ENCODE results near the gene LRRC8E. TPM values are rescaled to one million over a fixed set of nuclear protein-coding genes. Genes with fewer than 3 reads are reported as not detected.

Gene LRRC8E
- not detected for total RNA-seq

DNA sequence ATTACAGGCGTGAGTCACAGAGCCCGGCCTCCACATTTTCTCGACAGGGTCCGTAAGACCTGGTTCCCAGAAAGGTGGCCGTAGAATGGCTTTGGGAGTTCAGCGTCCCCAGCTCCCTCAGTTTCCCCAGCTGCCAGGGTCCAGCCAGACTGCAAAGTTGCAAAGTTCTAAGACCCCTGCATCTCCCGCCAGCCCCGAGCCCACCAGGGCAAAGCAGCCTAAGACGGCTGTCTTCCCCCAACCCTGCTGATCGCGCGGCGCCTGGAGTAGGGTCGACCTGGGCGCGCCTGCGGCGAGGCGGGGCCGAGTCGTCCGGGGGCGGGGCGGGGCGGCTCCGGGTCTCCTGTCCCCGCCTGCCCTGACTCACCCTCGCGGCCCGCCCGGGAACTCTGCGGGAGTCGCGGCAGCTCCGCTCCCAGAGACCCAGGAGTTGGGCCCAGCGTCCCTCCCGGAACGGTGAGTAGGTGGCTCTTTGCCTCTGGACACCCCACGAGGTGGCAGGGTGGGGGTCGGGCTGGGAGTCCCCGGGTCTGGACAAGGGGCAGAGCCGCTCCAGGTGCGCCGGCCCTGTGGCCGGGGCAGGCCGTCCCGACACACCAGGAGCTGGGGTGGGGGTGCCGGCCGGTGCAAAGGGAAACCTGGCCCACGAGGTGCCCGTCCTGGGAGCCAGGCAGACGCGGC lies at the start of gene LRRC8E:
TSS of gene LRRC8E (plus strand) at position 366 of the 681 bp plus-strand sequence. CDS start 7,094 bp downstream, outside the sequence.
- Mint-ChIP-seq H3K4me1 (ENCODE audit: low read depth in 2 of 2) (peaks cover 0 to 2% of the 10 kb centered on the region in 2 donors), H3K4me3 (no peak within 1 kb of the TSS), H3K27ac (no peak within 1 kb of the TSS), H3K27me3 (peaks cover 2 to 7% of the 10 kb centered on the region in 2 donors), H3K36me3 (no peaks in the 10 kb centered on the region), H3K9me3 (no peaks in the 10 kb centered on the region)
- DNase-seq (ENCODE audit: low spot score) (no peak), ATAC-seq (peak in 1 of 2 donors; percentile 82)

DNA sequence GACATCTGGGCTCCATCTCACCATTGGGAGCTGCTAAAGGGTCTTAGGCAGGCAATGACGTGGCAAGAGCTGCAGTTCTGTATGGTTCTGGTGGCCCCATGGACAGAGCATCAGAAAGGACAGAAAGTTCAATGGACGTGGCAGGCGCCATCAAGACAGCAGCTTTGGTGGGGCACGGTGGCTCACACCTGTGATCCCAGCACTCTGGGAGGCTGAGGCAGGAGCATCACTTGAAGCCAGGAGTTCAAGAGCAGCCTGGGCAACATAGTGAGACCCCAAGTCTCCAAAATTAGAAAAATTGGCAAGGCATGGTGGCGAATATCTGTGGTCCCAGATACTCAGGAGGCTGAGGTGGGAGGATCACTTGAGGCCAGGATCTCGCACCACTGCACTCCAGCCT lies 48.8 kb upstream of the LRRC8E start:
- no peaks in the 10 kb centered on the region for H3K36me3 Mint-ChIP-seq
- H3K27me3 Mint-ChIP-seq: no peaks in the 10 kb centered on the region
- no peak overlapping the region for H3K4me3 Mint-ChIP-seq
- no peaks in the 10 kb centered on the region for H3K9me3 Mint-ChIP-seq
- H3K4me1 Mint-ChIP-seq (ENCODE audit: low read depth in 2 of 2): peaks cover 0 to 3% of the 10 kb centered on the region in 2 donors
- no peak overlapping the region for H3K27ac Mint-ChIP-seq
- ATAC-seq: no peak
- DNase-seq (ENCODE audit: low spot score): no peak

DNA sequence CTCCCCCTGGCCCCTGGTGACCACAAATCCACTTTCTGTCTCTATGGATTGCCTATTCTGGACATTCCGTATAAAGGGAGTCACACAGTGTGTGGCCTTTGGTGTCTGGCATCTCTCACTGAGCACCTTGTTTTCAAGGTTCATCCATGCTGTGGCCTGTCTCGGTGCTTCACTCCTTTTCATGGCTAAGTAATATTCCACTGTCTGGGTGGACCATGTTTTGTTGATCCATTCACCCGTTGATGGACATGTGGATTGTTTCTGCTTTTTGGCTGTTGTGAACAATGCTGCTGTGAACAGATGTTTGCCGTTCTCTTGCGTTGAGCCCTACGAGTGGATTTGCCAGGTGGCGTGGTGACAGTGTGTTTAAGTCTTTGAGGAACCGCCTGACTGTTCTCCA lies 47.7 kb upstream of the LRRC8E start:
- Mint-ChIP-seq H3K27me3 (no peaks in the 10 kb centered on the region), H3K4me1 (ENCODE audit: low read depth in 2 of 2) (peaks cover 0 to 3% of the 10 kb centered on the region in 2 donors), H3K4me3 (no peak overlapping the region), H3K27ac (no peak overlapping the region), H3K36me3 (no peaks in the 10 kb centered on the region), H3K9me3 (no peaks in the 10 kb centered on the region)
- no peak for ATAC-seq
- no peak for DNase-seq (ENCODE audit: low spot score)

DNA sequence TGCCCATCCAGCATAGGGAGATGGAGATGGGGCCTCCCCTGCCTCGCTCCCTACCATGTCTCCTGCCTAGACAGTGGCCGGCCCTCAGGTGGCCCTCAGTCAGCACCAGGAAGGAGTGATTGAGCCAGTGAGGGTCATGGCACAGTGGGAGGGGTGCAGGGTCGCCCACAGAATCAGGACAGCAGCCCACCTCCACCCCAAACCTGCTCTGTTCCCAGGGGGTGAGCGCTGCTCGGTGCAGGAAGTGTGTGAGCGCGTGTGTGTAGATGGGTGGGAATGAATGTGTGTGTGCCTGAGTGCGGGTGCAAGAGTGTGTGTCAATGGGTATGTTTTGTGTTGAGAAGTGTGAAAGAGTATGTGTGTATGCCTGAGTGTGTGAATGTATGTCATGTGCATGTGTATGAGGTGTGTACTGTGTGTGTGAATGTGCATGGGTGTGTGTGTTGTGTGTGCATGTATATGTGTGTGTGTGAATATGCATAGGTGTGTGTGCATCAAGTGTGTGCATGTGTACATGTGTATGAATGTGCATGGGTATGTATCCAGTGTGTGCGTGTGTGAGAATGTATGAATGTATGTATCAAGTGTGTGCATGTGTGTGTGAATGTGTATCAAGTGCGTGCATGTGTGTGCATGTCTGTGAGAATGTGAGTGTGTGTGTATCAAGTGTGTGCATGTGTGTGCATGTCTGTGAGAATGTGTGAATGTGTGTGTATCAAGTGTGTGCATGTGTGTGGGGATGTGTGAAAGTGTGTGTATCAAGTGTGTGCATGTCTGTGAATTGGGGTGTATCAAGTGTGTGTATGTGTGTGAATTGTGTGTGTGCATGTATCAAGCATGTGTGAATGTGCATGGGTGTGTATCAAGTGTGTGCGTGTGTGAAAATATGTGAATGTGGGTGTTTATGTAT lies 46.3 kb upstream of the LRRC8E start:
- Mint-ChIP-seq H3K9me3 (no peaks in the 10 kb centered on the region), H3K36me3 (no peaks in the 10 kb centered on the region), H3K27ac (no peak overlapping the region), H3K4me3 (no peak overlapping the region), H3K27me3 (no peaks in the 10 kb centered on the region), H3K4me1 (ENCODE audit: low read depth in 2 of 2) (peaks cover 0 to 3% of the 10 kb centered on the region in 2 donors)
- no peak for ATAC-seq
- DNase-seq (ENCODE audit: low spot score): no peak

DNA sequence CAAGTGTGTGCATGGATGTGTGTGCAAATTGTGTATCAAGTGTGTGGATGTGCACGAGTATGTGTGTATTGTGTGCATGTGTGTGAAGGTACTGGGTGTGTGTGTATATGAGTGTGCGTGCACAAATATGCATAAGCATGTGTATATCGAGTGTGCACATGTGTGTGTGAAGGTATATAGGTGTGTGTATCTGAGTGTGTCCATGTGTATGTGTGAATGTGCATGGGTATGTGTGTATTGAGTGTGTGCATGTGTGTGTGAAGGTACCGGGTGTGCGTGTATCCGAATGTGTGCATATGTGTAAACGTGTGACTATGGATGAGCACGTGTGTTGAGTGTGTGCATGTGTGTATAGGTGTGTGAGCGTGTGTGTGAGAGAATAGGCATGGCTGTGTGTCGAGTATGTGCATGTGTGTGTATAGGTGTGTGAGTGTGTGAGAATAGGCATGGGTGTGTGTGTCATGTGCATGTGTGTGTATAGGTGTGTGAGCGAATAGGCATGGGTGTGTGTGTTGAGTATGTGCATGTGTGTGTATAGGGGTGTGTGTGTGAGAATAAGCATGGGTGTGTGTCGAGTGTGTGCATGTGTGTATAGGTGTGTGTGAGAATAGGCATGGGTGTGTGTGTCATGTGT lies 45.5 kb upstream of the LRRC8E start:
- Mint-ChIP-seq H3K4me3 (no peak overlapping the region), H3K9me3 (no peaks in the 10 kb centered on the region), H3K27me3 (no peaks in the 10 kb centered on the region), H3K27ac (no peak overlapping the region), H3K4me1 (ENCODE audit: low read depth in 2 of 2) (peaks cover 0 to 3% of the 10 kb centered on the region in 2 donors), H3K36me3 (no peaks in the 10 kb centered on the region)
- DNase-seq (ENCODE audit: low spot score) (no peak), ATAC-seq (no peak)

DNA sequence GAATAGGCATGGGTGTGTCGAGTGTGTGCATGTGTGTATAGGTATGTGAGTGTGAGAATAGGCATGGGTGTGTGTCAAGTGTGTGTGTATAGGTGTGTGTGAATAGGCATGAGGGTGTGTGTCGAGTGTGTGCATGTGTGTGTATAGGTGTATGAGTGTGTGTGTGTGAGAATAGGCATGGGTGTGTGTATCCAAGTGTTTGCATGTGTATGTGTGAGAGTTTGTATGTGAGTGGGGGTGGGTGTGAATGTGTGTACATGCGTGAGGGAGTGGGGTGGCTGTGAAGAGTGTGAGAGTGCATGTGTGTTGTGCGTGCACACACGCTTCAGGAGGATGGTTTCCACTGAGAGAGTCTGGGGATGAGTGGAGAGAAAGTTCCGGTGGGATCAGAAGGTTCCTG lies 44.8 kb upstream of the LRRC8E start:
- DNase-seq (ENCODE audit: low spot score): no peak
- no peaks in the 10 kb centered on the region for H3K9me3 Mint-ChIP-seq

DNA sequence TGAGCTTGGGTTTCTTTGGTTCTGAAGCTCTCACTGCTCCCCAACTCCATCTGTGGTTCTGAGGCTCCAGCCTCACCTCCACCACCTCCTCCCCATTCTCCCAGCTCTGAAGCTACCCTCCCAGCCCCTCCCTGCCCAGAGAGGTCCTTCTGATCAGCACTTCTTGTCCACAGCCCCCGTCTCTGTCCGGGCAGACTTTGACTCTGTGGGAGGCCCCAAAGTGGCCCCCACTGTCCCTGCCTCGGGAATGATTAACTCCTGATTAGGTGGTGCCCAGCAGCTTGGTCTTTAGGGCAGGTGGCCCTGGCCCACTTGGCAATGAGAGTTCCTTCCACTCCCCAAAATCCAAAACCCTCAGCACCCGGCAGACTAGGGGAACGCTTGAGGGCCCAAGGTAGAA lies 43.9 kb upstream of the LRRC8E start:
- Mint-ChIP-seq H3K4me1 (ENCODE audit: low read depth in 2 of 2) (no peaks in the 10 kb centered on the region), H3K9me3 (no peaks in the 10 kb centered on the region), H3K36me3 (no peaks in the 10 kb centered on the region), H3K27ac (no peak overlapping the region), H3K27me3 (no peaks in the 10 kb centered on the region), H3K4me3 (no peak overlapping the region)
- DNase-seq (ENCODE audit: low spot score) (no peak), ATAC-seq (no peak)

More for the DNA sequence above, 44.8 kb upstream of the LRRC8E start:
- peaks cover 0 to under 1% of the 10 kb centered on the region in 2 donors for H3K4me1 Mint-ChIP-seq (ENCODE audit: low read depth in 2 of 2)
- no peak overlapping the region for H3K27ac Mint-ChIP-seq
- H3K36me3 Mint-ChIP-seq: no peaks in the 10 kb centered on the region
- H3K27me3 Mint-ChIP-seq: no peaks in the 10 kb centered on the region
- ATAC-seq: no peak
- H3K4me3 Mint-ChIP-seq: no peak overlapping the region

DNA sequence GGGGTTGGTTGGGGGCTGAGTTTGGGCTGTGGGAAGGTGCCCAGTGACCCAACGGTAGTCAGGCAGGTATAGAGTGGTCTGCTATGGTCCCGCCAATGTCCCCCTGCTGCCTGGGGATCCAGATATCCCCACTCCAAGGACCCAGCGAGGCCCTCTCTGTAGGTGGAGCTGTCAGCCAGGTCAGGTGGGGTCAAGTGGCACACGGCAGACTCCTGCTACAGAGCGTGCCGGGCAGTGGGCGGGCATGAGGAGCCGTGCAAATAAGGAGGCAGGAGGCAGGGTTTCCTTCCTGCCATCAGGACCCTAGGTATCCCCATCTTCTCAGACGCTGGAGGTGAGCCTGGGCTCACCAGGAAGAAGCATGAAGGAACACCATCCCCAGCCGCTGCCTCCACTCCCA lies 43.4 kb upstream of the LRRC8E start:
- DNase-seq (ENCODE audit: low spot score) (no peak), ATAC-seq (no peak)
- Mint-ChIP-seq H3K27ac (no peak overlapping the region), H3K27me3 (no peaks in the 10 kb centered on the region), H3K4me1 (ENCODE audit: low read depth in 2 of 2) (no peaks in the 10 kb centered on the region), H3K36me3 (no peaks in the 10 kb centered on the region), H3K4me3 (no peak overlapping the region), H3K9me3 (no peaks in the 10 kb centered on the region)

DNA sequence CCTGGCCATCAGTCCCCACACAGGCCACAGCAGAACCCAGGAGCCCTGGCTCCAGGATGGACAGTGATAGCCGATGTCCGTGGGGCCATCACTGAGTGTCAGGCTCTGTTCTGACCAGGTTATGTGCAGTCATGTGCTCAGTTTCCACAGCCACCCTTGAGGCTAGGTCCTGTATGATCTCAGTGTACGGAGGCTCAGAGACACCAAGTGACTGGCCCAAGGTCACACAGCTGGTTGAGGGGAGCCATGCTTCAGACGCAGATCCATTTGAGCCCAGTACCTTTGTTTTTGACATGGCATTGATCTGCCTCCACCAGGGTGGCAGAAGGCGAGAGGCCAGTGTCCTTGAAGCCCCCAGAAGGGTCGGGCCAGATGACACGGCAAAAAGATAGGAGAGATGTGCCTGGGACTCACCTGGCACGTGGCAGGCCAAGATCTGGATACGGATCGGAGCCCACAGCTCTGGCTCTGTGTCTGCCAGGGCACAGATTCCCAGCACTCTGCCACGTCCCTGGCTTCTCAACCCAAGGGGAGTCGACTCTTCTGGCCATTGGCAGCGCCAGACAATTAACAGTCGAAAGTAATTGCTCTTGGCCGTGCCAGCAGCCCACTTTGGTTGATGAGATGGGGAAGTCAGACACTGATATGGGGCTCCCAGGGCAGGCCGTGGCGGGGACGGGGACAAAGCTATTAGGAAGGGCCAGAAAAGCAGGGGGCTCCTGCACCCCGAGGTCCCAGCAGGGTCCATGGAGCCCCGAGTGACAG lies 42.7 kb upstream of the LRRC8E start:
- Mint-ChIP-seq H3K4me1 (ENCODE audit: low read depth in 2 of 2) (no peaks in the 10 kb centered on the region), H3K4me3 (no peak overlapping the region), H3K27me3 (no peaks in the 10 kb centered on the region), H3K36me3 (no peaks in the 10 kb centered on the region), H3K27ac (no peak overlapping the region), H3K9me3 (no peaks in the 10 kb centered on the region)
- DNase-seq (ENCODE audit: low spot score) (no peak), ATAC-seq (no peak)

DNA sequence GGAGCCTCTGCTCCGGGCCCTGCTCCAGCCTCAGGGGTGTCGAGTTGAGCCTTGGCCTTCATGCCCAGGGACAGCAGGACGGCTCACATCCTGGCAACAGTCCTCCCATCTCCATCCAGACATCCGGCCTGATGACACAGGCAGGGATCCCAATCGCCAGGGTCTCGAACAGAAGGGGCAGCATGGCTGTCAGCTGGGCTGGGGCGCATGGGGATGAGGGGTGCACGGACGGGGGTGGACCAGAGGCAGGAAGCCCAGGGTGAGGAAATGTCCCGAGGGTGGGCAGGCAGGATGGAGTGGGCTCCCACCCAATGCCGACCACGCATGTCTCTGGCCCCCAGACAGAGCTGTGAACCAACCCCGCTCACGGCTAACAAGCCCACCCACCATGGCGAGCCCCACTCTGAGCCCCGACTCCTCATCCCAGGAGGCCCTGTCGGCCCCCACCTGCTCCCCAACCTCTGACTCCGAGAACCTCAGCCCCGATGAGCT lies 42.1 kb upstream of the LRRC8E start:
- H3K4me1 Mint-ChIP-seq (ENCODE audit: low read depth in 2 of 2): no peaks in the 10 kb centered on the region
- no peaks in the 10 kb centered on the region for H3K36me3 Mint-ChIP-seq
- H3K27me3 Mint-ChIP-seq: no peaks in the 10 kb centered on the region
- no peak for ATAC-seq
- no peak overlapping the region for H3K27ac Mint-ChIP-seq
- no peak for DNase-seq (ENCODE audit: low spot score)
- H3K9me3 Mint-ChIP-seq: no peaks in the 10 kb centered on the region
- H3K4me3 Mint-ChIP-seq: no peak overlapping the region

DNA sequence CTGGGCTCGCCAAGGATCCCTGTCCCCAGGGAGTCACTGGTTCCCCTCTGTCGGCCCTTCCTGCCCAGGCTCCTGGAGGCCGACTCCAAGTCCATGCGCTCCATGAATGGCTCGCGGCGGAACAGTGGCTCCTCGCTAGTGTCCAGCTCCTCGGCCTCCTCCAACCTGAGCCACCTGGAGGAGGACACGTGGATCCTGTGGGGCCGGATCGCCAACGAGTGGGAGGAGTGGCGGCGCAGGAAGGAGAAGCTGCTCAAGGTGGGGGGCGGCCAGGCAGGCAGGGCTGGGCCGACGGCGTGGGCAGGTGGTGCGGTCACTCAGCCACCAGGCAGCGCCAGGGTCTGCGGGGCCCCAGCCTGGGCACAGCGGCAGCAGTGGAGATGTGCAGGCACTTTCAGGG lies 40.6 kb upstream of the LRRC8E start:
- H3K27me3 Mint-ChIP-seq: no peaks in the 10 kb centered on the region
- DNase-seq (ENCODE audit: low spot score) (no peak), ATAC-seq (no peak)
- H3K36me3 Mint-ChIP-seq: no peaks in the 10 kb centered on the region
- H3K4me1 Mint-ChIP-seq (ENCODE audit: low read depth in 2 of 2): no peaks in the 10 kb centered on the region
- no peak overlapping the region for H3K4me3 Mint-ChIP-seq
- H3K9me3 Mint-ChIP-seq: no peaks in the 10 kb centered on the region
- H3K27ac Mint-ChIP-seq: no peak overlapping the region

DNA sequence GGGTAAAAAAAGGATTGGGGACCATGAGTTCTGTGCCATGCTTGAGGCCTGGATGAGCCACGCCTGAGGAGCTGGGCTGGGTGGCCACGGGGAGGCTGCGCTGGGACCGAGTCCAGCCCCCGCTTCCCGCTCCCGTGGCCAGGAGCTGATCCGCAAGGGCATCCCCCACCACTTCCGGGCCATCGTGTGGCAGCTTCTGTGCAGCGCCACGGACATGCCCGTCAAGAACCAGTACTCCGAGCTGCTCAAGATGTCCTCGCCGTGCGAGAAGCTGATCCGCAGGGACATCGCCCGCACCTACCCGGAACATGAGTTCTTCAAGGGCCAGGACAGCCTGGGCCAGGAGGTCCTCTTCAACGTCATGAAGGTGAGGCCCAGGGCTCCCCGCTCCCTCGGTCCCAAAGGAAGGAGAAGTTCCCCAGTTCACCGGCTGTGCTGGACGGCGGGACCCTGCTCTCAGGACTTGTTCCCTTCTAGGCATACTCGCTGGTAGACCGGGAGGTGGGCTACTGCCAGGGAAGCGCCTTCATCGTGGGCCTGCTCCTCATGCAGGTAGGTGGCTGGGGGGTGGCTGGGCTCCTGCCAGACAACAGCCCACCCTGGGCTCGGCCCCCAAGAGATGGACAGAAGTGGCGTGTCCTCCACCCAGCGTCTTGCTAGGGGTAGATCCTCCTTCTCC lies 39.4 kb upstream of the LRRC8E start:
- ATAC-seq: no peak
- Mint-ChIP-seq H3K4me1 (ENCODE audit: low read depth in 2 of 2) (peaks cover 0 to 3% of the 10 kb centered on the region in 2 donors), H3K4me3 (no peak overlapping the region)

DNA sequence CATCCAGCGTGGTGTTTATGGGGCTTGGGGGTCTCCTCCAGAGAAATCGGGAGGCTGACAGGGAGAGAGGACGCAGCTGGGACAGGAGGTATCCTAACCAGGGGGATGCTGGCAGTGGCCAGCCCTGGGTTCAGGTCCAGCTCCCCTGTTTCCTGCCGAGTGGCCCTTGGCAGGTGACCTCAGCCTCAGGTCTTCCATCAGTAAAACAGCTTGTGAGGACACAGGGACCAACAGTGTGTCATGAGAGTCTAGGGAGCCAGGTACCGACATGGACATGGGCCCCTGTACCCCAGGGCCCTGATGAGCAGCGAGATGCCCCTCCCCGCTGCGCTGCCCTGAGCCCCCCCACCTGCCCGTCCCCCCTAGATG lies 38.7 kb upstream of the LRRC8E start:
- ATAC-seq: no peak
- Mint-ChIP-seq H3K9me3 (no peaks in the 10 kb centered on the region), H3K36me3 (no peaks in the 10 kb centered on the region), H3K27me3 (no peaks in the 10 kb centered on the region), H3K4me1 (ENCODE audit: low read depth in 2 of 2) (peaks cover 0 to 3% of the 10 kb centered on the region in 2 donors), H3K27ac (no peak overlapping the region), H3K4me3 (no peak overlapping the region)
- DNase-seq (ENCODE audit: low spot score): no peak

More for the DNA sequence above, 39.4 kb upstream of the LRRC8E start:
- no peaks in the 10 kb centered on the region for H3K27me3 Mint-ChIP-seq
- no peaks in the 10 kb centered on the region for H3K36me3 Mint-ChIP-seq
- H3K27ac Mint-ChIP-seq: no peak overlapping the region
- no peaks in the 10 kb centered on the region for H3K9me3 Mint-ChIP-seq
- no peak for DNase-seq (ENCODE audit: low spot score)

All from natural killer cell treated with Interleukin-12 subunit alpha and Interleukin-12 subunit beta and Interleukin-15 and Interleukin-18, amount 100 ng/mL, for 72 hours (primary cell).